ENCODE data around the gene PPP3R1. TPM values are rescaled to one million over a fixed set of nuclear protein-coding genes. Genes with fewer than 3 reads are reported as not detected.

The PPP3R1 gene
- total and polyA plus RNA-seq, 2 donors from 2014 or later, result 18.3 to 50.8 TPM

- H3K4me1 ChIP-seq (ENCODE audit: control insufficient read depth in 2 of 3, insufficient read depth in 2 of 3, low read depth in 1 of 3, low read length in 3 of 3), result peaks cover 0 to 5% (median 2%) of the 10 kb centered on the region in 3 donors
- intact Hi-C loops (cut with DNase I), result no loop called here
- no peak overlapping the region for H3K27ac ChIP-seq (ENCODE audit: low read depth in 2 of 2, low read length in 2 of 2)
- H3K9me3 ChIP-seq (ENCODE audit: control insufficient read depth in 2 of 3, insufficient read depth in 1 of 3, low read length in 3 of 3), result no peaks in the 10 kb centered on the region
- H3K27me3 ChIP-seq (ENCODE audit: control insufficient read depth, insufficient read depth, low read length), result no peaks in the 10 kb centered on the region
- TF ChIP-seq CTCF (IDR thresholded peaks at IDR 0.05; ENCODE audit: borderline replicate concordance, extremely low read depth, insufficient read depth), result no peak
- DNase-seq (no peak), FAIRE-seq (no peak)
- no peaks in the 10 kb centered on the region for H3K36me3 ChIP-seq (ENCODE audit: control insufficient read depth in 2 of 3, insufficient read depth in 3 of 3, low read length in 3 of 3)
- H3K4me3 ChIP-seq (ENCODE audit: low read length in 3 of 3), result no peak overlapping the region
- no peak overlapping the region for H3K9ac ChIP-seq (ENCODE audit: low read length in 3 of 3)
These were observed 25.5 kb downstream of the PPP3R1 start for GRCh38 chr2:68226794-68227193.

GRCh38 chr2:68225119-68225632 is 27.2 kb downstream of the PPP3R1 start:
- no peak for FAIRE-seq
- TF ChIP-seq CTCF (IDR thresholded peaks at IDR 0.05; ENCODE audit: borderline replicate concordance, extremely low read depth, insufficient read depth), result peak; percentile 28
- Histone ChIP-seq H3K9ac (ENCODE audit: low read length in 3 of 3) (no peak overlapping the region), H3K4me1 (ENCODE audit: control insufficient read depth in 2 of 3, insufficient read depth in 2 of 3, low read depth in 1 of 3, low read length in 3 of 3) (peaks cover 0 to 2% (median 0%) of the 10 kb centered on the region in 3 donors), H3K9me3 (ENCODE audit: control insufficient read depth in 2 of 3, insufficient read depth in 1 of 3, low read length in 3 of 3) (no peaks in the 10 kb centered on the region), H3K27me3 (ENCODE audit: control insufficient read depth, insufficient read depth, low read length) (no peaks in the 10 kb centered on the region), H3K27ac (ENCODE audit: low read depth in 2 of 2, low read length in 2 of 2) (no peak overlapping the region), H3K36me3 (ENCODE audit: control insufficient read depth in 2 of 3, insufficient read depth in 3 of 3, low read length in 3 of 3) (no peaks in the 10 kb centered on the region), H3K4me3 (ENCODE audit: low read length in 3 of 3) (no peak overlapping the region)
- intact Hi-C loops (cut with DNase I), result no loop called here
- DNase-seq, result no peak

DNA sequence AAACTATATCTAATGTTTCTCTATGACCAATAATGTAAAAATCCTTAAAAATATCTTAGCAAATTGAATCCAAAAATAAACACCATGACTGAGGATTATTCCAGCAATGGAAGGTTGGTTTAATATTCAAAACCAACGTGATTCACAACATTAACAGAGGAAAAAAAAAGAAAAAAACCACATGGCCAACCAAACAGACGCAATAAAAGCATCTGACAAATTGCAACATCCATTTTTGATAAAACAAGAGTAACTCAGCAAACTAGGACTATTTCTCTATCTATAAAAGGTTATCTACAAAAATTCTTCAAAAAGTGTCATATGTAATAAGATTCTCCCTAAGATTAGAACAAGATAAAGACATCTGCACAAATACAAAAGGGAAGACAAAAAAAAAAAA is 28.9 kb downstream of the PPP3R1 start:
- H3K9me3 ChIP-seq (ENCODE audit: control insufficient read depth in 2 of 3, insufficient read depth in 1 of 3, low read length in 3 of 3), result no peaks in the 10 kb centered on the region
- H3K27me3 ChIP-seq (ENCODE audit: control insufficient read depth, insufficient read depth, low read length), result no peaks in the 10 kb centered on the region
- DNase-seq (no peak), FAIRE-seq (no peak)
- peaks cover 0 to 4% (median 0%) of the 10 kb centered on the region in 3 donors for H3K4me1 ChIP-seq (ENCODE audit: control insufficient read depth in 2 of 3, insufficient read depth in 2 of 3, low read depth in 1 of 3, low read length in 3 of 3)
- intact Hi-C loops (cut with DNase I), result no loop called here
- no peak for TF ChIP-seq CTCF (IDR thresholded peaks at IDR 0.05; ENCODE audit: borderline replicate concordance, extremely low read depth, insufficient read depth)
- no peak overlapping the region for H3K9ac ChIP-seq (ENCODE audit: low read length in 3 of 3)
- H3K27ac ChIP-seq (ENCODE audit: low read depth in 2 of 2, low read length in 2 of 2), result no peak overlapping the region
- H3K4me3 ChIP-seq (ENCODE audit: low read length in 3 of 3), result no peak overlapping the region
- H3K36me3 ChIP-seq (ENCODE audit: control insufficient read depth in 2 of 3, insufficient read depth in 3 of 3, low read length in 3 of 3), result no peaks in the 10 kb centered on the region

DNA sequence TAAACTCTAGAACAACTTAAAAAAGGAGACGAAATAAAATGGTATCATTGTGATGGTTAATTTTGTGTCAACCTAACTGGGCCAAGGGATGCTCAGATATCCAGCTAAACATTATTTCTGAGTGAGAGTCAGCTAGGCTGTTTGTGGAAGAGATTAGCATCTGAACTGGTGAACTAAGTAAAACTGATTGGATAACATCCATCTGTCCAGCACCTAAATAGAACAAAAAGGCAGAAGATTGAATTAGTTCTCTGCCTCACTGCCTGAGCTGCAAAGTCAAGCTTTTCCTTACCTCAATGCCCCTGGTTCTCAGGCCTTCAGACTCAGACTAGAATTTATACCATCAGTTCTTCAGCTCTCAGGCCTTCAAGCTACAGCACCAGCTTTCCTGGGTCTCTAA is 30.0 kb downstream of the PPP3R1 start:
- H3K27ac ChIP-seq (ENCODE audit: low read depth in 2 of 2, low read length in 2 of 2), result no peak overlapping the region
- H3K4me1 ChIP-seq (ENCODE audit: control insufficient read depth in 2 of 3, insufficient read depth in 2 of 3, low read depth in 1 of 3, low read length in 3 of 3), result peaks cover 0 to 4% (median 0%) of the 10 kb centered on the region in 3 donors
- no peak overlapping the region for H3K9ac ChIP-seq (ENCODE audit: low read length in 3 of 3)
- H3K27me3 ChIP-seq (ENCODE audit: control insufficient read depth, insufficient read depth, low read length), result no peaks in the 10 kb centered on the region
- no peaks in the 10 kb centered on the region for H3K9me3 ChIP-seq (ENCODE audit: control insufficient read depth in 2 of 3, insufficient read depth in 1 of 3, low read length in 3 of 3)
- no peak for FAIRE-seq
- no peak overlapping the region for H3K4me3 ChIP-seq (ENCODE audit: low read length in 3 of 3)
- TF ChIP-seq CTCF (IDR thresholded peaks at IDR 0.05; ENCODE audit: borderline replicate concordance, extremely low read depth, insufficient read depth), result no peak
- no peaks in the 10 kb centered on the region for H3K36me3 ChIP-seq (ENCODE audit: control insufficient read depth in 2 of 3, insufficient read depth in 3 of 3, low read length in 3 of 3)
- intact Hi-C loops (cut with DNase I), result no loop called here
- no peak for DNase-seq
